GM23338 (cell line): ENCODE data around the gene ZDHHC4. TPM values are rescaled to one million over a fixed set of nuclear protein-coding genes. Genes with fewer than 3 reads are reported as not detected.

Experiments
- ATAC-seq: fragments of 200-7000 bp; cut with Tn5 transposase; 3 replicates; pipeline ENCODE4 v1.9.1; 2020
- DNase-seq: peaks from one replicate; pipeline ENCODE4 v3.0.0-alpha.2; 2015; ENCODE audit warnings: low spot score
- H2AFZ ChIP-seq: fragments of 200-600 bp; sonication (generic); 2 replicates; pipeline ENCODE4 v1.8.0; 2016; ENCODE audit warnings: antibody characterized with exemption, mild to moderate bottlenecking, moderate library complexity
- H3F3A ChIP-seq: fragments of 200-600 bp; sonication (generic); replicated peaks from 2 replicates; pipeline ENCODE4 v1.8.0; 2017; ENCODE audit warnings: antibody characterized with exemption, mixed run types, low read depth
- H3K27ac ChIP-seq: fragments of 200-600 bp; sonication (generic); 2 replicates; pipeline ENCODE4 v1.6.1; 2016; ENCODE audit warnings: low read depth
- H3K27me3 ChIP-seq: fragments of 200-600 bp; sonication (generic); 2 replicates; pipeline ENCODE4 v1.8.0; 2016; ENCODE audit warnings: mild to moderate bottlenecking, mixed run types, moderate library complexity; ENCODE audit not compliant: insufficient read depth
- H3K36me3 ChIP-seq: fragments of 200-600 bp; sonication (generic); 2 replicates; pipeline ENCODE4 v1.8.0; 2016; ENCODE audit warnings: mild to moderate bottlenecking; ENCODE audit not compliant: insufficient read depth
- H3K4me1 ChIP-seq: fragments of 200-600 bp; sonication (generic); 2 replicates; pipeline ENCODE4 v1.8.0; 2016; ENCODE audit warnings: mild to moderate bottlenecking, moderate library complexity; ENCODE audit not compliant: insufficient read depth
- H3K4me2 ChIP-seq: fragments of 200-600 bp; sonication (generic); 2 replicates; pipeline ENCODE4 v1.7.1; 2017; ENCODE audit warnings: mixed run types
- H3K4me3 ChIP-seq: fragments of 200-600 bp; sonication (generic); 2 replicates; pipeline ENCODE4 v1.6.1; 2016; ENCODE audit warnings: mixed run types
- H3K79me2 ChIP-seq: fragments of 200-600 bp; sonication (generic); replicated peaks from 2 replicates; pipeline ENCODE4 v1.8.0; 2017; ENCODE audit warnings: mild to moderate bottlenecking; ENCODE audit not compliant: insufficient read depth
- H3K9me2 ChIP-seq: fragments of 200-600 bp; sonication (generic); 2 replicates; pipeline ENCODE4 v1.8.0; 2017; ENCODE audit not compliant: insufficient read depth
- H4K20me1 ChIP-seq: fragments of 200-600 bp; sonication (generic); replicated peaks from 2 replicates; pipeline ENCODE4 v1.8.0; 2017; ENCODE audit warnings: mild to moderate bottlenecking; ENCODE audit not compliant: insufficient read depth
- H3K27ac Mint-ChIP-seq: 2 replicates; pipeline ENCODE4 v1.8.0; 2020; ENCODE audit warnings: inconsistent platforms, mild to moderate bottlenecking, moderate library complexity, mixed read lengths
- H3K27me3 Mint-ChIP-seq: 3 replicates; pipeline ENCODE4 v1.8.0; 2022; ENCODE audit warnings: low read depth, mild to moderate bottlenecking, moderate library complexity, mixed read lengths, inconsistent platforms; ENCODE audit not compliant: insufficient read depth, poor library complexity
- H3K36me3 Mint-ChIP-seq: 3 replicates; pipeline ENCODE4 v1.8.0; 2021; ENCODE audit warnings: low read depth, mild to moderate bottlenecking, inconsistent platforms, moderate library complexity, mixed read lengths
- H3K4me1 Mint-ChIP-seq: 3 replicates; pipeline ENCODE4 v1.8.0; 2020; ENCODE audit warnings: mild to moderate bottlenecking, inconsistent platforms, mixed read lengths
- H3K4me3 Mint-ChIP-seq: 3 replicates; pipeline ENCODE4 v1.8.0; 2021; ENCODE audit warnings: moderate library complexity, mild to moderate bottlenecking, inconsistent platforms, mixed read lengths
- H3K9me3 Mint-ChIP-seq: 3 replicates; pipeline ENCODE4 v1.8.0; 2020; ENCODE audit warnings: moderate library complexity, mild to moderate bottlenecking, inconsistent platforms, mixed read lengths
- EZH2 ChIP-seq: fragments of 200-600 bp; sonication (generic); IDR thresholded peaks from one replicate; pipeline ENCODE4 v1.8.0; 2017; ENCODE audit warnings: antibody characterized with exemption, mild to moderate bottlenecking, low read depth; ENCODE audit not compliant: unreplicated experiment
- EZH2phosphoT487 ChIP-seq: fragments of 200-600 bp; sonication (generic); IDR thresholded peaks from one replicate; pipeline ENCODE4 v1.8.1; 2018; ENCODE audit warnings: antibody characterized with exemption; ENCODE audit not compliant: unreplicated experiment
- JUNB ChIP-seq: IDR thresholded peaks from one replicate; pipeline ENCODE4 v1.6.1; 2016; ENCODE audit warnings: antibody characterized with exemption; ENCODE audit not compliant: unreplicated experiment
- POLR2AphosphoS5 ChIP-seq: IDR thresholded peaks from 2 replicates; pipeline ENCODE4 v1.6.1; 2016; ENCODE audit warnings: antibody characterized with exemption, low read depth
- STAT1 ChIP-seq: IDR thresholded peaks from one replicate; pipeline ENCODE4 v1.6.1; 2016; ENCODE audit warnings: antibody characterized with exemption; ENCODE audit not compliant: unreplicated experiment
- ZNF114 ChIP-seq: fragments of 250-450 bp; sonication (Bioruptor Pico); IDR thresholded peaks from 2 replicates; pipeline ENCODE4 v1.5.0; 2020; ENCODE audit warnings: mild to moderate bottlenecking, moderate library complexity
- ZNF331 ChIP-seq: fragments of 250-450 bp; sonication (Bioruptor Pico); IDR thresholded peaks from 2 replicates; pipeline ENCODE4 v1.5.0; 2020; ENCODE audit warnings: low read depth, mild to moderate bottlenecking, moderate library complexity
- polyA plus RNA-seq: library from polyadenylated mRNA; unstranded; fragments of >200 nt; fragmentation: Nextera tagmentation; extraction: Ambion mirVana; gene quantifications from 2 replicates; pipeline ENCODE4 v1.2.1, GENCODE V29; 2016
- total RNA-seq: library from RNA; depleted of rRNA; stranded (reverse); fragments of >200 nt; shearing (Covaris generic); gene quantifications from 2 replicates; pipeline ENCODE4 v1.2.3, GENCODE V29; 2014
- TF ChIP-seq, protein P1 (sequence below), 2 experiments: fragments of 200-600 bp in 1 of 2; sonication (generic) in 1 of 2; conservative IDR thresholded peaks; 2 replicates each; pipeline versions ENCODE4 v1.5.1 to v1.6.1; 2016 to 2017; ENCODE audit warnings: antibody characterized with exemption in 2 of 2, low read depth in 2 of 2, mild to moderate bottlenecking in 2 of 2, moderate library complexity in 1 of 2
- TF ChIP-seq, protein P2 (sequence below): IDR thresholded peaks from one replicate; pipeline ENCODE4 v1.6.1; 2018; ENCODE audit warnings: antibody characterized with exemption; ENCODE audit not compliant: unreplicated experiment
- TF ChIP-seq, protein P3 (sequence below): fragments of 250-450 bp; sonication (Bioruptor Pico); IDR thresholded peaks from 2 replicates; pipeline ENCODE4 v1.5.0; 2020; ENCODE audit warnings: mild to moderate bottlenecking, moderate library complexity
- TF ChIP-seq, protein P4 (sequence below): IDR thresholded peaks from 2 replicates; pipeline ENCODE4 v1.6.1; 2016; ENCODE audit warnings: antibody characterized with exemption

Gene ZDHHC4
- total and polyA plus RNA-seq, 2 experiments from 2014 or later, result 31.2 to 58.9 TPM

DNA sequence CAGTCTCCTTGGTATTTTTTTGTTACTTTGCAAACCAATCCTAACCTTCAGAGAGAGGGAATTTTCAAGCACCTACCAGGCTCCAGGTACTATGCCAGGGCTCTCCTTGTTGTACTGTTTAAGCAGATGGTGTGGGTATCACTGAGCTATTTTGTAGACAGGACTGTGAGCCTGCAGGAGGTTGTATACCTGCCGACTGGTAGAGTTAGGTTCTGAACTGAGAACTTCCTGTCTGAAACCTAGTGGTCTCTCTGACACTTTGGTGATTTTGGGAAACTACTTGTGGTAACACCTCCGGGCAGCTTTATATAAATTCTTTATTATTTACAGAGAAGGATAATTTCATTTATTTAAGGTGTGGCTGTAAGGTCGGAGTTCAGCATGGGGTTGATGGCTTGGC, 42.7 kb downstream of the ZDHHC4 start (continued):
- no peak for TF ChIP-seq ZNF331 (CRISPR knock-in tag)
- no peak for TF ChIP-seq EZH2
- TF ChIP-seq, protein P1, sequence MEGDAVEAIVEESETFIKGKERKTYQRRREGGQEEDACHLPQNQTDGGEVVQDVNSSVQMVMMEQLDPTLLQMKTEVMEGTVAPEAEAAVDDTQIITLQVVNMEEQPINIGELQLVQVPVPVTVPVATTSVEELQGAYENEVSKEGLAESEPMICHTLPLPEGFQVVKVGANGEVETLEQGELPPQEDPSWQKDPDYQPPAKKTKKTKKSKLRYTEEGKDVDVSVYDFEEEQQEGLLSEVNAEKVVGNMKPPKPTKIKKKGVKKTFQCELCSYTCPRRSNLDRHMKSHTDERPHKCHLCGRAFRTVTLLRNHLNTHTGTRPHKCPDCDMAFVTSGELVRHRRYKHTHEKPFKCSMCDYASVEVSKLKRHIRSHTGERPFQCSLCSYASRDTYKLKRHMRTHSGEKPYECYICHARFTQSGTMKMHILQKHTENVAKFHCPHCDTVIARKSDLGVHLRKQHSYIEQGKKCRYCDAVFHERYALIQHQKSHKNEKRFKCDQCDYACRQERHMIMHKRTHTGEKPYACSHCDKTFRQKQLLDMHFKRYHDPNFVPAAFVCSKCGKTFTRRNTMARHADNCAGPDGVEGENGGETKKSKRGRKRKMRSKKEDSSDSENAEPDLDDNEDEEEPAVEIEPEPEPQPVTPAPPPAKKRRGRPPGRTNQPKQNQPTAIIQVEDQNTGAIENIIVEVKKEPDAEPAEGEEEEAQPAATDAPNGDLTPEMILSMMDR (conservative IDR thresholded peaks at IDR 0.05; ENCODE audit: low read depth in 2 of 2), result no peak
- no peak for TF ChIP-seq ZNF114 (CRISPR knock-in tag)

DNA sequence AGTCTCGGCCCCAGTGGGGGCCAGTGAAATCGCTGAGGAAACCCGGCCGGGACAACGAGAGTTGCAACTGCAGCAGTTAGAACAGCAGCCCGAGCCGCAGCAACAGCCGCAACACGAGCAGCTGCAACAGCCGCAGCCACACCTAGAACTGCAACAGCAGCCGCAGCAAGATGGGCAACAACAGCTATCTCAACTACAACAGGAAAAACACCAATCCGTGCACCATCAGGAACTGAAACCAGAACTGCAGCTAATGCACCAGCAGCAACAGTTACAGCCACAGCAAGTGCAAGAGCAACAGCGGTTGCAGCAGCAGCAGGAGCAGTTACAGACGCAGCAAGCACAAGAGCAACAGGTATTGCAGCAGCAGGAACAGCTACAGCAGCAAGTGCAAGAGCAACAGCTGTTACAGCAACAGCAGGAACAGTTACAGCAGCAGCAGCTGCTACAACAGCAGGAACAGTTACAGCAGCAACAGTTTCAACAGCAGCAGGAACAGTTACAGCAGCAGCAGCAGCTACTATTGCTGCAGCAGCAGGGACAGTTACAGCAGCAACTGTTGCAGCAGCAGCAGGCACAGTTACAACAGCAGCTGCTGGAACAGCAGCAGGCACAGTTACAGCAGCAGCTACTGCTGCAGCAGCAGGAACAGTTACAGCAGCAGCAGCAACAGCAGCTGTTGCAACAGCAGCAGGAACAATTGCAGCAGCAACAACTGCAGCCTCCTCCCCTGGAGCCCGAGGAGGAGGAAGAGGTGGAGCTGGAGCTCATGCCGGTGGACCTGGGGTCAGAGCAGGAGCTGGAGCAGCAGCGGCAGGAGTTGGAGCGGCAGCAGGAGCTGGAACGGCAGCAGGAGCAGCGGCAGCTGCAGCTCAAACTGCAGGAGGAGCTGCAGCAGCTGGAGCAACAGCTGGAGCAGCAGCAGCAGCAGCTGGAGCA, 44.2 kb downstream of the ZDHHC4 start:
- Histone ChIP-seq H4K20me1 (no peaks in the 10 kb centered on the region), H3K36me3 (no peaks in the 10 kb centered on the region), H3K79me2 (no peaks in the 10 kb centered on the region), H3K27ac (no peak overlapping the region), H3K4me1 (no peaks in the 10 kb centered on the region), H3K27me3 (no peaks in the 10 kb centered on the region), H3F3A (no peaks in the 10 kb centered on the region), H3K9me2 (no peaks in the 10 kb centered on the region), H3K4me3 (no peak overlapping the region), H3K4me2 (no peak overlapping the region), H2AFZ (no peak overlapping the region)
- Mint-ChIP-seq H3K4me3 (no peak overlapping the region), H3K4me1 (peaks cover 3% of the 10 kb centered on the region; the same call in 1 of the 3 replicates), H3K27ac (no peak overlapping the region), H3K9me3 (peaks cover 5% of the 10 kb centered on the region; the same call in 1 of the 3 replicates), H3K27me3 (peaks cover 8% of the 10 kb centered on the region), H3K36me3 (peaks cover 31% of the 10 kb centered on the region)
- ATAC-seq (no peak), DNase-seq (no peak)
- TF ChIP-seq, protein P2, sequence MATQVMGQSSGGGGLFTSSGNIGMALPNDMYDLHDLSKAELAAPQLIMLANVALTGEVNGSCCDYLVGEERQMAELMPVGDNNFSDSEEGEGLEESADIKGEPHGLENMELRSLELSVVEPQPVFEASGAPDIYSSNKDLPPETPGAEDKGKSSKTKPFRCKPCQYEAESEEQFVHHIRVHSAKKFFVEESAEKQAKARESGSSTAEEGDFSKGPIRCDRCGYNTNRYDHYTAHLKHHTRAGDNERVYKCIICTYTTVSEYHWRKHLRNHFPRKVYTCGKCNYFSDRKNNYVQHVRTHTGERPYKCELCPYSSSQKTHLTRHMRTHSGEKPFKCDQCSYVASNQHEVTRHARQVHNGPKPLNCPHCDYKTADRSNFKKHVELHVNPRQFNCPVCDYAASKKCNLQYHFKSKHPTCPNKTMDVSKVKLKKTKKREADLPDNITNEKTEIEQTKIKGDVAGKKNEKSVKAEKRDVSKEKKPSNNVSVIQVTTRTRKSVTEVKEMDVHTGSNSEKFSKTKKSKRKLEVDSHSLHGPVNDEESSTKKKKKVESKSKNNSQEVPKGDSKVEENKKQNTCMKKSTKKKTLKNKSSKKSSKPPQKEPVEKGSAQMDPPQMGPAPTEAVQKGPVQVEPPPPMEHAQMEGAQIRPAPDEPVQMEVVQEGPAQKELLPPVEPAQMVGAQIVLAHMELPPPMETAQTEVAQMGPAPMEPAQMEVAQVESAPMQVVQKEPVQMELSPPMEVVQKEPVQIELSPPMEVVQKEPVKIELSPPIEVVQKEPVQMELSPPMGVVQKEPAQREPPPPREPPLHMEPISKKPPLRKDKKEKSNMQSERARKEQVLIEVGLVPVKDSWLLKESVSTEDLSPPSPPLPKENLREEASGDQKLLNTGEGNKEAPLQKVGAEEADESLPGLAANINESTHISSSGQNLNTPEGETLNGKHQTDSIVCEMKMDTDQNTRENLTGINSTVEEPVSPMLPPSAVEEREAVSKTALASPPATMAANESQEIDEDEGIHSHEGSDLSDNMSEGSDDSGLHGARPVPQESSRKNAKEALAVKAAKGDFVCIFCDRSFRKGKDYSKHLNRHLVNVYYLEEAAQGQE, result no peak
- TF ChIP-seq, protein P3, sequence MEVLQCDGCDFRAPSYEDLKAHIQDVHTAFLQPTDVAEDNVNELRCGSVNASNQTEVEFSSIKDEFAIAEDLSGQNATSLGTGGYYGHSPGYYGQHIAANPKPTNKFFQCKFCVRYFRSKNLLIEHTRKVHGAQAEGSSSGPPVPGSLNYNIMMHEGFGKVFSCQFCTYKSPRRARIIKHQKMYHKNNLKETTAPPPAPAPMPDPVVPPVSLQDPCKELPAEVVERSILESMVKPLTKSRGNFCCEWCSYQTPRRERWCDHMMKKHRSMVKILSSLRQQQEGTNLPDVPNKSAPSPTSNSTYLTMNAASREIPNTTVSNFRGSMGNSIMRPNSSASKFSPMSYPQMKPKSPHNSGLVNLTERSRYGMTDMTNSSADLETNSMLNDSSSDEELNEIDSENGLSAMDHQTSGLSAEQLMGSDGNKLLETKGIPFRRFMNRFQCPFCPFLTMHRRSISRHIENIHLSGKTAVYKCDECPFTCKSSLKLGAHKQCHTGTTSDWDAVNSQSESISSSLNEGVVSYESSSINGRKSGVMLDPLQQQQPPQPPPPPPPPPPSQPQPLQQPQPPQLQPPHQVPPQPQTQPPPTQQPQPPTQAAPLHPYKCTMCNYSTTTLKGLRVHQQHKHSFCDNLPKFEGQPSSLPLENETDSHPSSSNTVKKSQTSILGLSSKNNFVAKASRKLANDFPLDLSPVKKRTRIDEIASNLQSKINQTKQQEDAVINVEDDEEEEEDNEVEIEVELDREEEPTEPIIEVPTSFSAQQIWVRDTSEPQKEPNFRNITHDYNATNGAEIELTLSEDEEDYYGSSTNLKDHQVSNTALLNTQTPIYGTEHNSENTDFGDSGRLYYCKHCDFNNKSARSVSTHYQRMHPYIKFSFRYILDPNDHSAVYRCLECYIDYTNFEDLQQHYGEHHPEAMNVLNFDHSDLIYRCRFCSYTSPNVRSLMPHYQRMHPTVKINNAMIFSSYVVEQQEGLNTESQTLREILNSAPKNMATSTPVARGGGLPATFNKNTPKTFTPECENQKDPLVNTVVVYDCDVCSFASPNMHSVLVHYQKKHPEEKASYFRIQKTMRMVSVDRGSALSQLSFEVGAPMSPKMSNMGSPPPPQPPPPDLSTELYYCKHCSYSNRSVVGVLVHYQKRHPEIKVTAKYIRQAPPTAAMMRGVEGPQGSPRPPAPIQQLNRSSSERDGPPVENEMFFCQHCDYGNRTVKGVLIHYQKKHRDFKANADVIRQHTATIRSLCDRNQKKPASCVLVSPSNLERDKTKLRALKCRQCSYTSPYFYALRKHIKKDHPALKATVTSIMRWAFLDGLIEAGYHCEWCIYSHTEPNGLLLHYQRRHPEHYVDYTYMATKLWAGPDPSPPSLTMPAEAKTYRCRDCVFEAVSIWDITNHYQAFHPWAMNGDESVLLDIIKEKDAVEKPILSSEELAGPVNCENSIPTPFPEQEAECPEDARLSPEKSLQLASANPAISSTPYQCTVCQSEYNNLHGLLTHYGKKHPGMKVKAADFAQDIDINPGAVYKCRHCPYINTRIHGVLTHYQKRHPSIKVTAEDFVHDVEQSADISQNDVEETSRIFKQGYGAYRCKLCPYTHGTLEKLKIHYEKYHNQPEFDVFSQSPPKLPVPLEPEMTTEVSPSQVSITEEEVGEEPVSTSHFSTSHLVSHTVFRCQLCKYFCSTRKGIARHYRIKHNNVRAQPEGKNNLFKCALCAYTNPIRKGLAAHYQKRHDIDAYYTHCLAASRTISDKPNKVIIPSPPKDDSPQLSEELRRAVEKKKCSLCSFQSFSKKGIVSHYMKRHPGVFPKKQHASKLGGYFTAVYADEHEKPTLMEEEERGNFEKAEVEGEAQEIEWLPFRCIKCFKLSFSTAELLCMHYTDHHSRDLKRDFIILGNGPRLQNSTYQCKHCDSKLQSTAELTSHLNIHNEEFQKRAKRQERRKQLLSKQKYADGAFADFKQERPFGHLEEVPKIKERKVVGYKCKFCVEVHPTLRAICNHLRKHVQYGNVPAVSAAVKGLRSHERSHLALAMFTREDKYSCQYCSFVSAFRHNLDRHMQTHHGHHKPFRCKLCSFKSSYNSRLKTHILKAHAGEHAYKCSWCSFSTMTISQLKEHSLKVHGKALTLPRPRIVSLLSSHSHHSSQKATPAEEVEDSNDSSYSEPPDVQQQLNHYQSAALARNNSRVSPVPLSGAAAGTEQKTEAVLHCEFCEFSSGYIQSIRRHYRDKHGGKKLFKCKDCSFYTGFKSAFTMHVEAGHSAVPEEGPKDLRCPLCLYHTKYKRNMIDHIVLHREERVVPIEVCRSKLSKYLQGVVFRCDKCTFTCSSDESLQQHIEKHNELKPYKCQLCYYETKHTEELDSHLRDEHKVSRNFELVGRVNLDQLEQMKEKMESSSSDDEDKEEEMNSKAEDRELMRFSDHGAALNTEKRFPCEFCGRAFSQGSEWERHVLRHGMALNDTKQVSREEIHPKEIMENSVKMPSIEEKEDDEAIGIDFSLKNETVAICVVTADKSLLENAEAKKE (CRISPR knock-in tag), result no peak
- TF ChIP-seq STAT1 (no peak), EZH2phosphoT487 (no peak), JUNB (no peak), ZNF114 (CRISPR knock-in tag) (no peak), POLR2AphosphoS5 (no peak)
- TF ChIP-seq, protein P4, sequence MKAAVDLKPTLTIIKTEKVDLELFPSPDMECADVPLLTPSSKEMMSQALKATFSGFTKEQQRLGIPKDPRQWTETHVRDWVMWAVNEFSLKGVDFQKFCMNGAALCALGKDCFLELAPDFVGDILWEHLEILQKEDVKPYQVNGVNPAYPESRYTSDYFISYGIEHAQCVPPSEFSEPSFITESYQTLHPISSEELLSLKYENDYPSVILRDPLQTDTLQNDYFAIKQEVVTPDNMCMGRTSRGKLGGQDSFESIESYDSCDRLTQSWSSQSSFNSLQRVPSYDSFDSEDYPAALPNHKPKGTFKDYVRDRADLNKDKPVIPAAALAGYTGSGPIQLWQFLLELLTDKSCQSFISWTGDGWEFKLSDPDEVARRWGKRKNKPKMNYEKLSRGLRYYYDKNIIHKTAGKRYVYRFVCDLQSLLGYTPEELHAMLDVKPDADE, result no peak
